ENCODE data around the gene NMRK1.

DNA sequence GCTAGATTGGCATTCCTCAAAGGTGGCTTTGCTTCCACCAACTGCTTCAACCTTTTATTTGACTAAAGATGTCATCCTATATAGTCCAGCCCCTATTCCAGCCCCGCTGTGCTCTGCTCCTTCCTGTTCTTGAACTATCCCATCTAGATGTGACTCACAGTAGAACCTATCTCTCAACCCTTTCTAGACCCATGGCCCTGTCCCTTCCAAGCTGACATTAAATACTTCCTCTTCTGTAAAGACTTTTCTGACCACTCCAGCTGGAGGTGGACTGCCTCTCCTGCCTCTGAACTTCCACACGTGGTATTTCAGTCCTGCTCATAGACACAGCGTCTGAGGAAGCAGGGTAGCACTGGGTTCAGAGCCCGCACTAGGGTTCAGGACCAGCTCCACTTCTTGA lies 32.7 kb upstream of the NMRK1 start:
- TF ChIP-seq, protein P1, sequence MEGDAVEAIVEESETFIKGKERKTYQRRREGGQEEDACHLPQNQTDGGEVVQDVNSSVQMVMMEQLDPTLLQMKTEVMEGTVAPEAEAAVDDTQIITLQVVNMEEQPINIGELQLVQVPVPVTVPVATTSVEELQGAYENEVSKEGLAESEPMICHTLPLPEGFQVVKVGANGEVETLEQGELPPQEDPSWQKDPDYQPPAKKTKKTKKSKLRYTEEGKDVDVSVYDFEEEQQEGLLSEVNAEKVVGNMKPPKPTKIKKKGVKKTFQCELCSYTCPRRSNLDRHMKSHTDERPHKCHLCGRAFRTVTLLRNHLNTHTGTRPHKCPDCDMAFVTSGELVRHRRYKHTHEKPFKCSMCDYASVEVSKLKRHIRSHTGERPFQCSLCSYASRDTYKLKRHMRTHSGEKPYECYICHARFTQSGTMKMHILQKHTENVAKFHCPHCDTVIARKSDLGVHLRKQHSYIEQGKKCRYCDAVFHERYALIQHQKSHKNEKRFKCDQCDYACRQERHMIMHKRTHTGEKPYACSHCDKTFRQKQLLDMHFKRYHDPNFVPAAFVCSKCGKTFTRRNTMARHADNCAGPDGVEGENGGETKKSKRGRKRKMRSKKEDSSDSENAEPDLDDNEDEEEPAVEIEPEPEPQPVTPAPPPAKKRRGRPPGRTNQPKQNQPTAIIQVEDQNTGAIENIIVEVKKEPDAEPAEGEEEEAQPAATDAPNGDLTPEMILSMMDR (IDR thresholded peaks at IDR 0.05), result no peak
- TF ChIP-seq EP300 (IDR thresholded peaks at IDR 0.05), result no peak
- TF ChIP-seq POLR2AphosphoS5 (IDR thresholded peaks at IDR 0.05), result no peak
- TF ChIP-seq POLR2A (IDR thresholded peaks at IDR 0.05), result no peak

Data from stomach (tissue), 4 donors.